Thoracic aorta endothelial cell (primary cell): ENCODE results near the gene MGST2. TPM values are rescaled to one million over a fixed set of nuclear protein-coding genes. Genes with fewer than 3 reads are reported as not detected.

Experiments used
- total RNA-seq: library from RNA; depleted of rRNA; stranded (reverse); fragments of >200 nt; gene quantifications from 2 replicates; pipeline ENCODE4 v1.2.3, GENCODE V29; 2012

MGST2 gene
- total RNA-seq, result 97.9 and 118 TPM in 2 replicates

GRCh38 chr4:139665690-139666529 lies at the start of gene MGST2:
TSS of gene MGST2 (plus strand) at chr4:139665819. CDS start at chr4:139666020, 201 bp downstream.

Other genes with a start within 250 kb of the MGST2 start
- 30.8 and 40.4 TPM in 2 replicates for gene RAB33B, start 211.7 kb upstream of the MGST2 start, total RNA-seq
- gene SETD7, start 109.6 kb upstream of the MGST2 start, total RNA-seq, result 83.9 and 85.1 TPM in 2 replicates